ENCODE data around the gene TMEM266.

TMEM266 gene

GRCh38 chr15:76190751-76191538 lies 131.2 kb downstream of the TMEM266 start:
- DNase-seq (ENCODE audit: low read depth), result peak; percentile 74
- H3K4me3 ChIP-seq (ENCODE audit: low read length), result peak overlapping the region; percentile 44
- peak; percentile 89 for TF ChIP-seq CTCF (IDR thresholded peaks at IDR 0.05; ENCODE audit: insufficient read depth, low read depth, low read length, missing control alignments)

- TF ChIP-seq CTCF (IDR thresholded peaks at IDR 0.05; ENCODE audit: insufficient read depth, low read depth, low read length, missing control alignments), result no peak
- H3K4me3 ChIP-seq (ENCODE audit: low read length), result no peak overlapping the region
- DNase-seq (ENCODE audit: low read depth), result no peak
Observed at GRCh38 chr15:76191539-76192244, 131.9 kb downstream of the TMEM266 start.

GRCh38 chr15:76192715-76193114 lies 132.9 kb downstream of the TMEM266 start:
- H3K4me3 ChIP-seq (ENCODE audit: low read length), result no peak overlapping the region
- TF ChIP-seq CTCF (IDR thresholded peaks at IDR 0.05; ENCODE audit: insufficient read depth, low read depth, low read length, missing control alignments), result no peak
- no peak for DNase-seq (ENCODE audit: low read depth)

- no peak overlapping the region for H3K4me3 ChIP-seq (ENCODE audit: low read length)
- no peak for TF ChIP-seq CTCF (IDR thresholded peaks at IDR 0.05; ENCODE audit: insufficient read depth, low read depth, low read length, missing control alignments)
- DNase-seq (ENCODE audit: low read depth), result no peak
Observed at GRCh38 chr15:76193934-76194333, 134.1 kb downstream of the TMEM266 start.

- DNase-seq (ENCODE audit: low read depth), result no peak
- no peak overlapping the region for H3K4me3 ChIP-seq (ENCODE audit: low read length)
- no peak for TF ChIP-seq CTCF (IDR thresholded peaks at IDR 0.05; ENCODE audit: insufficient read depth, low read depth, low read length, missing control alignments)
Observed at GRCh38 chr15:76195506-76196268, 135.9 kb downstream of the TMEM266 start.

- no peak overlapping the region for H3K4me3 ChIP-seq (ENCODE audit: low read length)
- no peak for TF ChIP-seq CTCF (IDR thresholded peaks at IDR 0.05; ENCODE audit: insufficient read depth, low read depth, low read length, missing control alignments)
- peak; percentile 90 for DNase-seq (ENCODE audit: low read depth)
Observed at GRCh38 chr15:76196269-76197231, 136.8 kb downstream of the TMEM266 start.
